T-helper 2 cell (primary cell): ENCODE results near the gene DYNLT5.
"Not testable (repeated sequence)": the region's sequence is repeated elsewhere in the genome, so short reads cannot be mapped to it uniquely, and the experiment has no call there.

ENCODE experiments used
- DNase-seq, 5 experiments: peaks; one replicate each; pipeline versions ENCODE4 v3.0.0 to v3.0.0-alpha.2; 2012 to 2022
- total RNA-seq, 2 donors: gene quantifications; one replicate each; lab custom pipeline; 2026; lab: John Stamatoyannopoulos, UW

DYNLT5 gene, protein sequence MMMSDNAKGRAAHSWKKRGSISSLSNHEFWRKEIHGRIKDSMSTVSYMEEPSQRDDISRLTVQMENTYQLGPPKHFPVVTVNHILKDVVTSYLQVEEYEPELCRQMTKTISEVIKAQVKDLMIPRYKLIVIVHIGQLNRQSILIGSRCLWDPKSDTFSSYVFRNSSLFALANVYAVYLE
- 0 to 0.13 reads per million in 2 donors for total RNA-seq

DNA sequence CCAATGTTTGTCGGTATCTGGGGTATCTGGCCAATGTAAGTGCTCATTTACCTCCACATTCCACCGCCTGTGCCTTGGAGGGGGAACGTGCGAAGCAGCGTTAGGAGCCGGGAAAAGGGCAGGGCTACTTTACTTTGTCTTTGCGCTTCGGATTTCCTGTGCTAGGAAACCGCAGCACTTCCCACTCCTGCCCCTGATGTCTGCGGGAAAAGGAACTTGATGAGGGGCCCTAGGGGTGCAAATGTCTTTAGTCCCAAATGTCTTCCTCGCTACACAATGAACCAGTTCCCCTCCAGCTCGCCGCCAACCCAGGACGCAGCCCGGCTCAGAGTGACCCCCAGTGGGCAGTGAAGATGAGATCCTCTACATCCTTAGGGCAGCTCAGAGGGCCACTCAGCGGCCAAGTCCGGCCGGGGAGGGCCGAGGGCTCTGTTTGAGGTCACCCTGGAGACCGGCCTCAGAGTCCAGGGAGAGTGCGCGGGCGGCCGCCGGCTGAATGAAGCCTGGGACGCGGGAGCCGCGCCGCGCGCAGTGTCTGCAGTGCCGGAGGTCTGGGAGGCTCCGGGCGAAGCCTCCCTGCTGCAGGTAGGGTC is at the start of gene DYNLT5:
Gene DYNLT5 (plus strand): TSS at position 460 of the 593 bp plus-strand sequence. CDS start 2,200 bp downstream, outside the sequence.
- DNase-seq, result no peak

- no peak for DNase-seq
Observed at GRCh38 chr1:66704177-66704875, 47.9 kb upstream of the DYNLT5 start.

GRCh38 chr1:66705110-66705509 is 47.1 kb upstream of the DYNLT5 start:
- DNase-seq, result no peak

GRCh38 chr1:66711420-66711819 is 40.8 kb upstream of the DYNLT5 start:
- no peak for DNase-seq

- no peak for DNase-seq
Observed at GRCh38 chr1:66712839-66713238, 39.4 kb upstream of the DYNLT5 start.

DNA sequence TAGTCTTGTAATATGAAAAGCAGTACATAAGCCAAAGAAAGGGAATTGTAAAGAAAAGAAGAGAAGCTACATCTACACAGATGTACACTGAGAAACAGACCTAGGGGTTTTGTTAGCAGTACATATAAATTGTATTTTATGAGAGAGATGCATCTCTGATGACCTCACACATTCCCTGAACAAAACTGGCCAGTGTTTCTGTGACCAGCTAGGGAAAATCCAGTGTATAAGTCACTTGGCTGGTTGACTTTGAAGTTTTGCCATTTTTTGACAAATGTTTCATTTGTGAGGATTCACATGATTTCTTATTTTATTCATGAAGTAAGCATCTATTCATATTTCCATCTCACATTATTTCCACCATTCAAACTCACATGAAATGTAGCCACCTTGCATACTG is 28.3 kb upstream of the DYNLT5 start:
- no peak for DNase-seq

- DNase-seq, result peak in 3 of 5 experiments; percentile 0 to 85 (median 19)
Observed at GRCh38 chr1:66725885-66726665, 26.2 kb upstream of the DYNLT5 start.

DNA sequence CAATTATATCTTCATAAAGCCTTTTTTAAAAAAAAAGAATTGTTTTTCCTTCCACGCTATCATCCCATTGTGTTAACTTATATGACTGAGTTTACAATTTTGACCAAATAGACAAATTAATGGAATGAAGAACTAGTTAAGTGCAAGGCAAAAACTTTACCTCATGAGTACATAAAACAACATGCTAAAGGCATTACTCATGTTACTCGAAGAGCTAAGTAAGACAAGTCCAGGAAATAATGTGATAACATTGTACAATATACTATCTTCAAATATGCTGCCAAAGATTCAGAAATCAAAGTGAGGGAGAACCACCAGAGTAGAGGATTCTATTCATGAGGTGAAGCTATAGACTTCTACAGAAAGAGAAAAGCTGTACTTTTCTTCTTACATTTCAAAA is 24.2 kb upstream of the DYNLT5 start:
- DNase-seq, result no peak

- not testable (repeated sequence) for DNase-seq
Observed at GRCh38 chr1:66728716-66729115, 23.5 kb upstream of the DYNLT5 start.

GRCh38 chr1:66729119-66729518 is 23.1 kb upstream of the DYNLT5 start:
- DNase-seq, result peak in 1 of 5 experiments; percentile 91

- DNase-seq, result no peak
Observed at GRCh38 chr1:66729523-66729922, 22.7 kb upstream of the DYNLT5 start.

DNA sequence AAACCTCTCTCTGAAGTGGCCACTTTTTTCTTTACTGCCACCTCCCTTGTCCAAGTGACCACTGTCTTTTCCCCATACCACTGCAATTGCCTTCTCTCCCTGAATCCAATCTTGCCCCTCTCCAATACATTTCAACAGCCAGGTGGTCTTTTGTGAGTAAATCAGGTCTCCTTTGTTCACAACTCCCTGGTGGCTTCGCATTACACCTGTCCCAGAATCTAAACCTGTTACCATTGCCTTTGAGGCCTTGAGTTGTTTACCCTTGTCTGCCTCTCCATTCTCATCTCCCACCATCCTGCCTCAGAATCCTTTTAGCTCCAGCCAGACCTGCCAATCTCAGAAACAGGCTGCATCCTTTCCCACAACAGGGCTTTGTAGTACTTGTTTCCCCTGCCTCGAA is 21.8 kb upstream of the DYNLT5 start:
- no peak for DNase-seq

GRCh38 chr1:66731170-66731865 is 20.9 kb upstream of the DYNLT5 start:
- peak in 1 of 5 experiments; percentile 52 for DNase-seq

DNA sequence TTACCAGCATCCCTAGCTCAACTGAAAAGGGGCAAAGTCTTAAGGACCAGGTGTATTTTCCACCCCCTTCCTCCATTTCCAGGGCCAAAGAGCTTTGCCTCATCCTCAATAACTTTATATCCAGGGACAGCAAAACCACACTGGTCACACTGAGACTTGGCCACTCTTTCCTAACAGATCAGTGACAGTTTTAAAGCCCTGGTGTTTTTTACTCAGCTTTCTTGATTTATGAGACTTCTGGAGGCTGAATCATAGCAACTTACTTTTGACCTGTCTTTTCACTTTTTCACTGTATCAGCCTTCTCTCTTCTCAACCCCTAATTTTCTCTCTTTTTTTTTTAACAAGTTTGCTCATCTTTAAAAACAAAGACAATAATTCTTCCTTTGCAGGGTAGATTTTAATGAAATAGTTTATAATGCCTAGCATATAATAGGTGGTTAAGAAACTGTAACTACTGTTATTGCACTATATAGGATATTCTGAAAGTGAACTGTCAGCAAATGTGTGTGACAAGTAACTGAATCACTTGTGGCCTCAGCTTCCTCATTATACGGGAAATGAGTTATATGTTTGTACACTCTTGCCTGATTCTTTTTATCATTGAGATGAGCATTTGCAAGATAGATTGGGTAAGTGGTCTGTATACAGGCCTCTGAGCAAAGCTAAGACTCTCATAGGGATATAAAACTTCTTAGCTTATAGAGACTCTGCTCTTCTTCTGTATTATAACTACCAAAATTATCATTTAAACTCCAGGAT is 19.7 kb upstream of the DYNLT5 start:
- DNase-seq, result peak in 1 of 5 experiments; percentile 85

DNA sequence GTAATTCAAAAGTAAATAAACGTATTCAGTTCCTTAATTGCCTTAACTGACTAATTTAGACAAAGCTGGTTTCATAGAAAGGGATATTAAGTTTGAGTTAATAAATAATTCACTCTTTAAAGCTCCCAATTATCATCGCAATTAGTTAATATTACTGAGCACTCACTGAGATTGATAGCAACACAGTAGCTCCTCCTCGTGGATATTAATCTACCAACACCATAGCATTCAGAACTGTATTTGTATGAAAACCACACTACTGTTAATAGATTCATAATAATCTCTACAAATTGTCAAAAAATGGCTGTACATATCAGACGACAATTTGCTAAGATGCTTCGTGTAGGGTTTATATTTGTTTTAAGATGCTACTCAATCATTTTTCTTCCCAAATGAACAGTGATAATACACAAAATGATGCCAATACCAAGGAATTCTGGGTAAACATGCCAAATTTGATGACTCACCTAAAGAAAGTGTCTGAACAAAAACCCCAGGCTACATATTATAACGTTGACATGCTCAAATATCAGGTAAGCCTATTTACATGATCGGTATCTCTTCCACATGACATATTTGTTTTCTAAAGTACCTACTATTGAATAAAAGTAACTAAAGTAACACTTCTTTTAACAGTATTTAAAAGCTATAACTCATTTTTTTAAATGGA is 18.8 kb upstream of the DYNLT5 start:
- peak in 1 of 5 experiments; percentile 17 for DNase-seq

GRCh38 chr1:66734531-66734930 is 17.7 kb upstream of the DYNLT5 start:
- DNase-seq, result not testable (repeated sequence)

- DNase-seq, result no peak
Observed at GRCh38 chr1:66737836-66738235, 14.4 kb upstream of the DYNLT5 start.

DNA sequence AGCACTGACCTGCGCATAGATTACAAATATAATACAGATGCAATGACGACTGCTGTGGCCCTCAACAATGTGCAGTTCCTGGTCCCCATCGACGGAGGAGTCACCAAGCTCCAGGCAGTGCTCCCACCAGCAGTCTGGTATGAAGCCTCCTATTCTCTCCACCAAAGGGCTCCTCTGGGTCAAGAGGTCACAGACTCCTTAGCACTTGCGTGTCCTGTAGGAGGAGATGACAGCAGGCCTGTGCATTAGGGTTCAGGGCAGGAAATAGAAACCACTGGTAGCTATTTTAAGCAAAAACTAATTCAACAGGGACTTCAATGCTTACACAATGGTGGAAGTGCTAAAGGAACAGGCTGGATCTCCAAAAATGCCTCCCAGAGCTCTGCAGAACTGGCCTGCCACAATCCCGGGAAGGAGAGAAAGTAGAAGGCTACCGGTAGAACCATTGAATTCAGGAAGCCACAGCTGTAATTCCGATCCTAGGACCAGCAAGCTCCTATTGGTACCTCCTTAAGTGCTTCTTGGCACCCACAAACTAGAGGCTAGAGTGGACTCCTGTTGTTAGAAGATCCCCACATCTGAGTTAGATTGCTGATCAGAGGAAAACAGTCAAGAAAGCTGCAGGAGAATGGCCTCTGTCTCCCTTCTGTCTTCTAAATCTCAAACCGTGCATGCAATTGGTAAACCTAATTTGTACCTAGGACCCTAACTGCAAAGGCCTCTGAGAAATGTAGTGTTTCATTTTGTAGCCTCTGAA is 12.7 kb upstream of the DYNLT5 start:
- no peak for DNase-seq

- no peak for DNase-seq
Observed at GRCh38 chr1:66745451-66745850, 6.8 kb upstream of the DYNLT5 start.

GRCh38 chr1:66747501-66747900 is 4.8 kb upstream of the DYNLT5 start:
- DNase-seq, result no peak
